ENCODE results near the gene CORO2B.

Gene CORO2B

DNA sequence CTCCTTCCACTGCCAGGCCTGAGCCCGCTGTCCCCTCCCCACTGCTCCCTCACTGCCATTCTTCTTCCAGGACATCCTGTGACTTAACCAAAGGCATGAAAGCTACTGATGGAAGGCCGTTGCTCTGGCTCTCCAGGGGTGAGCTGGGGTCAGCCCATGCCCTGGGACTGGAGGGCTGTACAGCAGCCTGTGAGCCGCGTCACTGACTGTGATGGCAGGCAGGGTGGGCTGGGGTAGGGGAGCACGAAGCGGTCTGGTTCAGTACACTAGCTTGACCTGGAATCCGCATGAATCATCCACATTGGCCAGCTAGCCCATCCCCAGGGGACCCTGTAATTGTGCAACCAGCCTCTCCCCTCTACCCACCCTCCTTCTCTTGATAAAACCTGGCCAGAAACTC, 30.8 kb downstream of the CORO2B start:
- peak; percentile 74 for DNase-seq (ENCODE audit: low read depth)
- no peak overlapping the region for H3K4me3 ChIP-seq (ENCODE audit: low read depth, low read length)
- no peak for TF ChIP-seq CTCF (conservative IDR thresholded peaks at IDR 0.05; ENCODE audit: low read depth, low read length)

- DNase-seq (ENCODE audit: low read depth), result peak; percentile 36
- TF ChIP-seq CTCF (conservative IDR thresholded peaks at IDR 0.05; ENCODE audit: low read depth, low read length), result no peak
- H3K4me3 ChIP-seq (ENCODE audit: low read depth, low read length), result no peak overlapping the region
These were observed 32.0 kb downstream of the CORO2B start for GRCh38 chr15:68610825-68611224.

- TF ChIP-seq CTCF (conservative IDR thresholded peaks at IDR 0.05; ENCODE audit: low read depth, low read length), result no peak
- DNase-seq (ENCODE audit: low read depth), result no peak
- no peak overlapping the region for H3K4me3 ChIP-seq (ENCODE audit: low read depth, low read length)
These were observed 33.7 kb downstream of the CORO2B start for GRCh38 chr15:68612503-68612902.

GRCh38 chr15:68612979-68613740, 34.4 kb downstream of the CORO2B start:
- peak; percentile 62 for DNase-seq (ENCODE audit: low read depth)

GRCh38 chr15:68614286-68615035, 35.7 kb downstream of the CORO2B start:
- TF ChIP-seq CTCF (conservative IDR thresholded peaks at IDR 0.05; ENCODE audit: low read depth, low read length), result no peak
- DNase-seq (ENCODE audit: low read depth), result no peak
- H3K4me3 ChIP-seq (ENCODE audit: low read depth, low read length), result no peak overlapping the region

More at GRCh38 chr15:68612979-68613740, 34.4 kb downstream of the CORO2B start:
- TF ChIP-seq CTCF (conservative IDR thresholded peaks at IDR 0.05; ENCODE audit: low read depth, low read length), result no peak
- H3K4me3 ChIP-seq (ENCODE audit: low read depth, low read length), result no peak overlapping the region

- H3K4me3 ChIP-seq (ENCODE audit: low read depth, low read length), result no peak overlapping the region
These were observed 36.5 kb downstream of the CORO2B start for GRCh38 chr15:68615301-68615700.

More at GRCh38 chr15:68615301-68615700, 36.5 kb downstream of the CORO2B start:
- TF ChIP-seq CTCF (conservative IDR thresholded peaks at IDR 0.05; ENCODE audit: low read depth, low read length), result no peak
- DNase-seq (ENCODE audit: low read depth), result no peak

Measured in choroid plexus epithelial cell (primary cell).